Body of pancreas (tissue), 4 donors: Measurements from ENCODE around the gene SHLD2.
"Not testable (repeated sequence)": the region's sequence is repeated elsewhere in the genome, so short reads cannot be mapped to it uniquely, and the experiment has no call there.

ENCODE experiments used
- CTCF ChIP-seq, 7 experiments: fragments of 450-650 bp in 4 of 7; fragments of 200-600 bp in 3 of 7; sonication (generic) in 3 of 7; IDR thresholded peaks; one replicate each; pipeline ENCODE4 v1.5.1; 2016 to 2019; ENCODE audit warnings: antibody characterized with exemption in 7 of 7
- POLR2A ChIP-seq, 3 donors: fragments of 450-650 bp; IDR thresholded peaks; one replicate each; pipeline ENCODE4 v1.6.1; 2016; ENCODE audit warnings: antibody characterized with exemption in 3 of 3, mild to moderate bottlenecking in 2 of 3

GRCh38 chr10:87127048-87127447 is 32.0 kb downstream of the SHLD2 start:
- TF ChIP-seq POLR2A, CTCF (IDR thresholded peaks at IDR 0.05): not testable (repeated sequence)
